ENCODE results near the gene UBE2U.
"Not testable (repeated sequence)": the region's sequence is repeated elsewhere in the genome, so short reads cannot be mapped to it uniquely, and the experiment has no call there.

- TF ChIP-seq CTCF (optimal IDR thresholded peaks at IDR 0.05 in 1 of 3, IDR thresholded peaks at IDR 0.05 in 1 of 3, conservative IDR thresholded peaks at IDR 0.05 in 1 of 3; ENCODE audit: extremely low read depth in 1 of 3, insufficient read depth in 2 of 3, low read length in 3 of 3); EZH2 (IDR thresholded peaks at IDR 0.05; ENCODE audit: low read length): not testable (repeated sequence)
These were observed 20.8 kb downstream of the UBE2U start for GRCh38 chr1:64224236-64224635.

All from keratinocyte (primary cell).